Measurements from ENCODE around the gene CDH6.

The CDH6 gene

GRCh38 chr5:31377274-31377946 is 183.9 kb downstream of the CDH6 start:
- H3K36me3 Mint-ChIP-seq (ENCODE audit: low read depth): no peaks in the 10 kb centered on the region
- H3K4me3 Mint-ChIP-seq: no peak overlapping the region
- no peaks in the 10 kb centered on the region for H3K4me1 Mint-ChIP-seq (ENCODE audit: low read depth)
- H3K27me3 Mint-ChIP-seq (ENCODE audit: low read depth): no peaks in the 10 kb centered on the region
- H3K27ac Mint-ChIP-seq: no peak overlapping the region
- no peaks in the 10 kb centered on the region for H3K9me3 Mint-ChIP-seq

- H3K36me3 Mint-ChIP-seq (ENCODE audit: low read depth): no peaks in the 10 kb centered on the region
- H3K4me1 Mint-ChIP-seq (ENCODE audit: low read depth): no peaks in the 10 kb centered on the region
- no peaks in the 10 kb centered on the region for H3K27me3 Mint-ChIP-seq (ENCODE audit: low read depth)
- no peak overlapping the region for H3K27ac Mint-ChIP-seq
- no peak overlapping the region for H3K4me3 Mint-ChIP-seq
- no peaks in the 10 kb centered on the region for H3K9me3 Mint-ChIP-seq
These were observed 184.7 kb downstream of the CDH6 start for GRCh38 chr5:31378136-31378535.
